CD4-positive, alpha-beta T cell treated with Interleukin-6 at 100 ng/mL for 8 hours (primary cell): ENCODE results near the gene NEMP1.

Source experiments
- DNase-seq: peaks from one replicate; pipeline ENCODE4 v3.0.0-alpha.2; 2020; ENCODE audit warnings: mixed read lengths, low spot score

Gene NEMP1

DNA sequence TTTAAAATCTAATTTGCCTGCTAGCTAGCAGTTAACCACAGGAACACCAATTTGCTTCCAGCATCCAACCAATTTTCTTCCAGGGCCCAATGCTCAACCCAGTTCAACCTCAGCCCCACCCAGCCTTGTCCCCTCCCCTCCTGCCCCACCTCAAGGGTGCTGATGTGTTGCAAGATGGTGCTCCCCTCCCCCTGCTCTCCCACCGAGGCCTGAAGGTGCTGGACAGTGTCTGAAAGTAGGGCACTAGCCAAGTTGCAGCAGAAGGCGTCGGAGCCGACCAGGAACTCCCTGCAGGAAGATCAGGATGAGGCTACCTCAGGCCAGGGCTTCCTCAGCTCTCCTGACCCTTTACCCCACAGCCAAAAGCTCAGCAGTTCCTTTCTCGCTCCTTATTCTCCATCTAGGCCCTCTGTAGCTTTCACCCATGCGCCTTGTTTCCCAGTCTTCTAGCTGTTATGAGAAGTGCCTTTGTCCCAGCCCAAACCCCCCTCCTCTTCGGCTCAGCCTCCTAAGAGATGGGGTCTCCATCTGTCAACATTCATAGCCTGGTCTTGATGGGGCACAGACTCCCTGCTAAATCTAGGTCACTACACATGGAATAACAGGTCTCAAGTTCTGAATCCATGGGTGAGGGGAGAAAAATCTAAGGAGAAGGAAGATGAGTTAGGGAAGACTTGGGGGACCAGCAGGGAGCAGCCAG is 29.0 kb upstream of the NEMP1 start:
- no peak for DNase-seq

DNA sequence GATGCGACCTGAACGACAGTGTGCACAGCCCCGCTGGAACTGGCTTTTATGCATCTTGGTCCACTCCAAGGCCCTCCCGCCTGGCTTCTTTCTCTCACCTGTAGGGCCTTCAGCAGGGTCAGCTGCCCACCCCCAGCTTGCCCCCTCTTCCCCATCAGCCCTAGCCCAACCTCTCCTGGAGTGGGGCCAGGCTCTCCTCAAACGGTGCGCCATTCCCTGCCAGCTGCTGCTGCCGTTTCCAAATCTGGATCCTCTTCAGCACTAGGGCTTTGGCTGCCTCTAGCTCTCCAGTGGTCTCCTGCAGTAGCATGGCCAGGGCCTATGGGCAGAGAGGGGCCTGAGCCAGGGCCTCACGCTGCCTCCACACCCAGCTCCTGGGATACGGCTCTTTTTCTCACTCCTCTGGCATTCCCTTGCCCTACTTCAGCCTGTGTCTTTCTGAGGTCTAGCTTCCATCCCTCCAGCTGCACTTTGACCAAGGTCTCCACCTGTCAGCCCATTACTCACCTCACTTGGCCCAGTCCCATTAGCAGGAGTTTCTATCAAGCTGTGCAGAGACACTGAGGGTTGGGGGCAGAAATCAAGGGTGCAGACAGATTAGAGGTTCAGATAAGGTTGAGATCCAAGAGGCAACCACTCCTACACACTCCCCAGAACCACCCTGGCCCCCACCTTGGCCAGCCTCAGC is 27.6 kb upstream of the NEMP1 start:
- no peak for DNase-seq

DNA sequence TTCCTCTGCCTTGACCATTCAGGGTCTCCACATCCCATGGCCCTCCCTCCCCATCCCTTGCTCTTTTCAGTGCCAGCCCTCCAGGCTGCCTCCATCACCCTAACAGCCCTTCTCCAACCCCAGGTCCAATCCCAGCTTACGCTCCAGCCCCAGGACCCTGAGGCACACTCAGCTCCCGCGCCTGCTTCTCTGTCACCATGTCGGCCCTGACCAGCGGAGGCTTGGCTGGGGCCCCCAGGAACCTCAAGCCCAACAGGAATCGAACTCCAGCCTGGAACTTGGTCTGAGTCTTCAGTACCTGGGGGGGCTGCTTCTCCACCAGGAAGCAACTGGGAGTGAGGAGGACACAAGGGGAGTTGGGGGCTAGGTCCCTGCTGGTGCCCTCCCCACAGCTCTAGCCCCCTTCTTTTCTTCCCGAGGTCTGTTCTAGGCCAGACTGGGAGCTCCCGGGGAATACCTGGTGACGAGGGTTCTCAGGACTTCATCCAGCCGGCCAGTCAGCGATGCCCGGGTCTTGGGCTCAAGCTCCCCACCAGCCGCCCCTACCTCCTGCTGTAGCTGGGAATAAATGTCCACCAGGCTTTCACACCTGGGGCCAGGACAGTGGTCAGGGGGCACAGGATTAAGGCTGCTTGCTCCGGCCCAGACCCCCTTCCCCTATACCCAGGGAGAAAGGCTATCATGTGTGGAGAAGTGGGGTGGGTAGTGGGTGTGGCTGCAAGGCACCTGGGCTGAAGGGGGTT is 26.6 kb upstream of the NEMP1 start:
- DNase-seq = no peak

DNA sequence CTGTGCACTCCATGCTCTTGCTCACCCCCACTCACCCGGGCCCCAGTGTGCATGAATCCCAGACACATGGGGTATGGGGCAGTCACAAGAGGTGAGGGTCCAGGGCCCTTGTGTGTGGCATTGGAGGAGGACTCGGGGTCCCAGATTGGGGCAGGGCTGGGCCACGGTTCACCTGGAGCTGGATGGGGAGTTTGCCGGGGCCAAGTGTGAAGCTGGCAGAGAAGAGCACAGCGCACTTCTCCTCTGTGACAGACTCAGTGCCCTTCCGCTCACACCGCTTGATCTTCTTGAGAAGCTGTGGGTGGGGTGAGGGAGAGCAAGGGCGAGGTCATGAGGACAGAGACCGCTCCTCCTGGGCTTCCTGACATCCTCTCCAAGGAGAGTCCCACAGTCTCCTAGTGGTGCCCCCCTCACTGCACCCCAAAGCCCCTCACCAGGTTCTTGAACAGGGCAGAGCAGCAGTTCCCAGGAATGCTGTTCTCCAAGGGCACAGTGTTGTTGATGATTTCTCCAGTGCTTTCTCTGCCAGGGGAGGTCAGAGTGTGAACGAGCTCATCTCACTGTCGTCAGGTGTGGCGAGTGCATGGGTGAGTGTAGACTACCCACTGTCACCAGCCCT is 25.8 kb upstream of the NEMP1 start:
- DNase-seq = no peak

DNA sequence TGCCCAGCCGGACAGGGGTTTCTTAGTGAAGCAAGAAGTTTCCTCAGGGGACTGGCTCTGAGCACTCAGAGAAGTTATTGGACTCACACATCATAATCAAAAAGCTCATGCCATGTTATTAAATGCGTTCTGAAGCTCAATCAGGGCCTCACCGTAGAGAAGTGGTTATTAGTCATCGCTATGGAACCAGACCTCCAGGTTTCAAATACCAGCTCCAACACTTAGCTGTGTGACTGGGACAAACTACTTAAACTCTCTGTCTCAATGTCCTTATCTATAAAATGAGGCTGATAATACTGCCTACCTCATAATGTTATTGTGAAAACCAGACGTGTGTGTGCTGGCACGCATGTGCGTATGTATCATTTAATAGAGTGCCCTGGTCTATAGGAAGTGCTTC is 25.3 kb upstream of the NEMP1 start:
- DNase-seq = no peak

DNA sequence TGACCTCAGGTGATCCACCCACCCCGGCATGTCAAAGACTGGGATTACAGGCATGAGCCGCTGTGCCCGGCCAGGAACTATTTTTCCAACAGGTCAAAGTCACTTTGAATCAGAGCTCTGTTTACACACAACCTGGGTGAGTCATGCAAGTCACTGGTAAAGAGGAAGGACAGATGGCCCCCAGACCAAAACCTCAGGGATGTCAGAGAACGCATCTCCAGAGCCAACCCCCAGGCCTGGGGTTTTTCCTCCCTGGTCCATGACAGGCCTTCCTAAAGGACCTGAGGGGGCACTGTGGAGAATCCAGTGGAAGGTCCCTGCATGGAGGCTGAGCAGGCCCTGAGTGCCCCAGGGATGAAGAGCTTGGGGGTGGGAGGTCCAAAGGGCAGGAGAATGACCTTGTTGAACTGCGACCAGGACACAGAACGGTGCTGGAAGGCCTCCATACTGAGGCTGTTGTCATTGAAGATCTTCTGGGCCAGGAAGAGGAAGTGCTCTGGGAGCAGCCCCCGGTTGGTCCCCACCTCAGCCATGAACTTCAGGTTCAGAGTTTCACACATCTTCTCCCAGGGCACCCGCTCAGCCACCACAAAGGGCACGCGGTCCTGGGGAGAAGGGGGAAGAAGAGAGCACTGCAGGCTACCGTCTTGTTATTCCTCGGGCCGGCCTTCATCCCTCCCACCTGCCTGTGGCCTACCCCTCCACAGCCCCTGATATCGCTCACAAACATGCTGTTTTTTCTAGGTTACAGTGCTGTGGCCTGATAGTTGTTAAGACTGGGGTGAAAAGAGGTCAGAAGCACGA is 23.5 kb upstream of the NEMP1 start:
- no peak for DNase-seq

DNA sequence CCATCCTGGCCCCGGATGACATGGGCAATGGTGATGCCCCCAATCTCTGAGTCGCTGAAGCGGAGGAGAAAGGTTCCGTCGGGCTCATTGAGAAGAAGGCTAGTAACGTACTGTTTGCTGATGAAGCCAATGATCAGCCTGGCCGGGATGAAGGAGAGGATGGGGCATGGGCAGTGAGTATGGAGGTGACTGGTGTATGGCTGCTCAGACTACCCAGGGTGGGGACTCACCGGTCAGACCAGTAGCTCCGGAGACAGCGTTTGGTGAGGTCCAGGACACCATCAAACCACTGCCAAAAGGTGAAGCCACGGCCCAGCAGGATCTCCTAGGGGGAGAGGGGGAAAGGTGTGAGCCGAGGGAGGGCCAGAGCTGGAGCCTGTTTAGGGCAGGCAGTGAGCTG is 21.2 kb upstream of the NEMP1 start:
- DNase-seq = no peak

DNA sequence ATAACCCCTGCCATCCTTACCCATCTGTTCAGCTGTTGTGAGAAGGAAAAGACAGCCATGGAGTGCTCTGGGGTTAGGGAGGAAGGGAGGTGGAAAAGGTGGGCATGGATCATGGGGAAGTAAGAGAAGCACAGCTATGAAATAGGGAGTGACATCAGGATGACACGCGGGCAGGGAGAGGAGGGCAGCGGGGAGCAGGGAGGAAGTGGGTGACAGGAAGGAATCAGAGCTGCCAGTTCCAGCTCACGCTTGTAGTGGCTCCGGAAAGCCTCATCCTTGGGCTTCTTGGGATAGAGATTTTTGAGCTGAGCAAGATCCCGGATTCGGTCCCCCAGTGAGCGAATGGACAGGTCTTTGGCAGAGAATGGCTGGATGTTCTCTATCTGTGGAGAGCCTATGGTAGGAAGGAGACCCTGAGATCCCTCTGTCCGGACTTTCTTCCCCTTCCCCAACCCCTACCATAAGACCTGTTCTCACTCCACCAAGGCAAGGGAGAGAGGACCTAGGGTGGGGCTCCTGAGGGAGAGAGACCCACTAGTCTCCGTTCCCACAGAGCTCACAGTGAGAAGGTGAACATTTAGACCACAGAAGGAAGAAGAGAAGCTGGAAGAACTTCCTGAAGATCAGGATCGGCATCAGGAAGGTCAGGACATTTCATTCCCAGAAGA is 20.6 kb upstream of the NEMP1 start:
- DNase-seq = no peak

DNA sequence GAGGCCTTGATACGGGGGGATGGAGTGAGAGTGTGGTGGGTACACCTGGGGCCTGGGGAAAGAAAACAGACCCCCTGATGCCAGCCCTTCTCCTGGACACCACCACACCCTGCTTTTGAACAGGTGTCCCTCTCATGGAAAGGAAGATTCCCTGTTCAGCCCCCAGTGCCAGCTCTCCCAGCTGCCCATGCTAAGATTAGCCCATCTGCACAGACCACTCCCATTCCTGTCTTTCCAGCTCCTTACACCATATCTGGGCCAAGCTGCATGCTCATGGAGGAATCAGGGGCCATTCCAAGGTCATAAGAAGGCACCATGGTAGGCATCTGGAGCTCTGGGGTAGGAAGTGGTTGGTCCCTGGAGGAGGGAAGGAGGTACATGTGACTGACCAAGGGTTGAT is 20.0 kb upstream of the NEMP1 start:
- no peak for DNase-seq

DNA sequence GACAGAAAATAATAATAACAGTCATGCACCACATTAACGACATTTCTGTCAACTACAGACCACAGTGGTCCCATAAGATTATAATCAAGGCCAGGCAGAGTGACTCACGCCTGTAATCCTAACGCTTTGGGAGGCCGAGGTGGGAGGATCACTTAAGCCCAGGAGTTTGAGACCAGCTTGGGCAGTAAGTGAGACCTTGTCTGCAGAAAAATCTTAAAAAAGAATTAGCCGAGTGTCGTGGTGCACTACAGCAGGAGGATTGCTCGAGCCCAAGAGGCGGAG is 18.9 kb upstream of the NEMP1 start:
- DNase-seq = no peak

DNA sequence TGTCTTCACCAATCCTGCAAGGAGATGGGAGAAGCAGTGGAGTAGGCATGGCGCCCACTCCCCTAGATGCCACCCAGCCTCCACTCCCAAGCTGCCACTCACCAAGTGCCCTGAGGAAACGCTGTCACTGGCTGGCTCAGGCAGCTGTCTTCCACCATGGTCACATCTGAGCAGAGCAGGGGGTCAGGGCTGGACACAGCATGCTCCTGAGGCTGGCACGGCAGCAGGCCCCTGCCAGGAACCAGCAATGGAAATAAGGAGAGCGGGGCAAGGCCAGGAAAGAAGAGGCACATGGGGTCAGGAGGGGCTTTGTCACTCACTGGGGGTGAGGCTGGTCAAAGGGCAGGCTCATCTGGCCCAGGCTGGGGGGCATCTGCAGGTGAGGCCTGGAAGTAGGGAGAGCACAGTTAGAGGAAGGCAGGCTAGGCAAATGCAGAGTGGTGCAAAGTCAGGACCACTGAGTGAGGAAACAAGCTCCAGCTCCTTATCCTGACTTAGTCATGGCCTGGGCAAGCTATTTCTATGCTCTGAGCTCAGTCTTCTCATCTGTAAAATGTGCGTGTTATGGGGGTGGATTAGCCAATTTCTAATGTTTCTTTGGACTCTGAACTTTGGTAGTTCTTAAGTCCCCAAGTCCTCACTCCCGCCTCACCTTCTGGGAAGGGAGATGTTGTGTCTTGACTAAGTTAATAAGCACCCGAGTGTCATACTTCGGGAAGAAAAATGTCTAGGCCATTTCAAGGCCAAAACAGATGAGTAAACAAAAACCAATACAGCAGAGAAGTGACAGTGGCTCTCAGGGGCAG is 18.4 kb upstream of the NEMP1 start:
- no peak for DNase-seq

DNA sequence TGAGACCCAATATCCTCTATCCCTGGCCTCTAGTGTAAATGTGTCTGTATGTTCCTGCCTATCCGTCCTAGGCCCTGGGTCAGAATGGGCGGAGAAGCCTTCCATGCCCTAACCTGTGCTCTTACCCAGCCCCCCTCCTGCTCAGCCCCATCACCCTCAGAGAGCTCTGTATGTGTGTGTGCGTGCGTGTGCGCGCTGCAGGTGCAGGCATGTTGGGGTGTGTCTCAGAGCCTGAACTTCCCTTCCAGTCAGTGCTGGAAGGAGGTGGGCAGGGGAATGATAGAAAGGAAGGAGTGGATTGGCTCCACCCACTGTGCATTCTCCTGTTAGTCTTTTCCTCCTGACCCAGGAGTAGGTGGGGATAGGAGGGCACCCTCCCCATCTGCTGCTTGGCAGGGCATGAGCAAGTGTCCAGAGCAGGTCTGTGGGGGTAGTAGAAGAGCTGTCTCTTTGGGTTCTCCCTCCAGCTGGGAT is 17.5 kb upstream of the NEMP1 start:
- no peak for DNase-seq

DNA sequence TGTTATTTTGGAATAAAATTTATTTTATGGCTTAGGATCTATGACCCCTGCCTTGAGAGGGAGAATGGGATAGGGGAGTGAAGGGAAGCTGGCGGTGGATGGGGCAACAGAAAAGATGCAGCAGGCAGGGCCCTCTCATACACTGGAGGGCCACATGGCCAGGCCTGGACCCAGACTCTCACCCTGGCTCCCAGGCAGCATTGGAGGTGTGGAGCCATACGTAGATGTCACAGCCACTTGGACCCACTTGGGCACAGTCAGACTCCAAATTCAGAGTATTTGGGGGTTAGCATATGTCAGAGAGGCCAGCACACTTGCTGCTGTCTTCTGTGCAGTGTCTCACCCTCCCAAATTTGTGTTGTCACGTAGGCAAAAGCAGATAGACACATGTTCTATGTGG is 16.8 kb upstream of the NEMP1 start:
- no peak for DNase-seq

DNA sequence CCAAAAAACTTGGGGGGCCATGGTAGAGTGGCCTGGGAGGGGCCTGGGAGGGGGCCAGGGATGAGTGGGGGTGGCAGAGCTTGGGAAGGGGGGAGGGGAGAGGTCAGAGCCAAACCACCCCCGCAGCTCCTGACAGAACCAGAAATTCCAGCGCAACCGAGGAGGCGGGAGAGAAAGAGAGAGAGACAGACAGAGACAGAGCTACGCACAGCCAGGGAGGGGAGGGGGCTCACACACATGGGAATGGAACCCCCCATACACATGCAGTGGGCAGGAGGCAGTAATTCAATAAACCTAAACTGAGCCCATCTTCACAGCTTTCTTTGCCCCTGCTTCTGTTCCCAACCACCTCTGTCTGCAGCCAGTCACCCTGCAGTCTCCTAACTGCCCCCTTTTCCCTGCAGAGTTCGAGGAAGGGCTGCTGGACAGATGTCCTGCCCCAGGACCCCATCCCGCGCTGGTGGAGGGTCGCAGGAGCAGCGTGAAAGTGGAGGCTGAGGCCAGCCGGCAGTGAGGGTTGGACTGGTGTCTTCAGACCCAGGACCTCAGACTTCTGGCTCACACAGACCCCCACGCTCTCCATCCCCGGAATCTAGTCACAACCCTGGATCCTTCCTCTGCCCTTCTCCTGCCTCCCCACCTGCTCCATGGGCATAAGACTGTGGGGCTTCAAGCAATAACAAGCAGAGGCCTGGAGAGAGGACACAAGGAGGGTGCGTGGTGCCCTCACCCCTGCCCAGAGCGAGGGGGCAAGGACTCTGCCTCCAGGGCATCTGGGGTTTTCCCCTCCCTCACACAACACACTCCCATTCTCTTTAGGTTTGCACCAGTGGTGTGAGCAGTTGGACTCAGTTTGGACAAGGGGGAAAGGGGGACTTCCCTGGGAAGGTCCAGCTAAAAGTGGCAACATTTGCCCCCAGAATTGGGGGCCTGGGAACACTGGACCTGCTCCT is 15.9 kb upstream of the NEMP1 start:
- no peak for DNase-seq

DNA sequence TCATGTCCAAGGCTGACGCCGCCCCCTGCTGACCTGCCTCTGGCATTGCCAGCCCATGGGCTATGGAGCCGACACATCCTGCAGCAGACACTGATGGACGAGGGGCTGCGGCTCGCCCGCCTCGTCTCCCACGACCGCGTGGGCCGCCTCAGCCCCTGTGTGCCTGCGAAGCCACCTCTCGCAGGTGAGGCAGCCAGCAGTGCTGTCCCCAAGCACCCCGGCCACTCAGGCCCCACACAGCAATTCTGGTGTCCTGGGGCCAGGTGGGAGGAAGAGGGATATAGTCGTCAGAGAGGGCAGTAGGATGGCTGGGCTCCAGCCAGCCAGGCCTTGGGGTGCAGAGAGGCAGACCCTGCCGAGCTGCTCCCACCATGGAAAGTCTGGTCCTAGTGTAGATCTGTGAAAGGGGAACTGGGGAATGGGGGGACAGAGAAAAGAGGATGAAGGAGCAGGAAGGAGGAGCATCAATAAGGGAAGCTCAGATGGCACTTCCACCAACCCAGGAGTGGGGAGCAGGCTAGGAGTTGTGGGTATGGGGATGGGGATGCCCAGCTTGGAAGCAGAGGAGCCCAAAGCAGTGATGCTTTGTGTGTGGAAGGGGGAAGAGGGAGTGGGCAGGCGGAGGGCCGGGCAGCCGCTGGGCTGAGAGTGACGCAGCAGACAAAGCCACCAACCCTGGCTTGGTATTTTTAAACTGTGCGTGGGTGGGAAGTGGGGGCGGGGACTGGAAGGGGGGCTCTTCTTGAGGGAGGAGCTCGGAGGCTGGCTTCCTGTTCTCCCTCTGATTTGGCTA is 15.0 kb upstream of the NEMP1 start:
- peak; percentile 55 for DNase-seq

DNA sequence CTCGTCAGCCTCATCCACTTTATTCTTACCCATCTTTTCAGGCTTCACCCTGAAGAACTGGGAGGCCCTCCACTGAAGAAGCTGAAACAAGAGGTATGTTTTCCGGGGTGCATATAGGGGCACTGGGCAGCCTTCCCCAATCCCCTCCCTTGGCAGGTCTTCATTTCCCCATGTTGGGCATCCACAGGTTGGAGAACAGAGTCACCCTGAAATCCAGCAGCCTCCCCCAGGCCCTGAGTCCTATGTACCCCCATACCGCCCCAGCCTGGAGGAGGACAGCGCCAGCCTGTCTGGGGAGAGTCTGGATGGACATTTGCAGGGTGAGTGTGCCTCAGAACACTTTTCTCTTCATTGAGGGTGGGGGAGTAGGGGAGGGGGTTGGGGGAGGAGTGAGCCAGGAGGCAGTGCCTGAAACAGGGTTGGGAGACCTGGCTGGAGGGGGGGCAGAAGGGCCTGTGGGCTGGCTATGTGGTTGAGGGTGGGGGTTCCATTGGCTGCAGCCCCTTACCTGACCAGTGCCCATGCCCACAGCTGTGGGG is 14.4 kb upstream of the NEMP1 start:
- DNase-seq = no peak

DNA sequence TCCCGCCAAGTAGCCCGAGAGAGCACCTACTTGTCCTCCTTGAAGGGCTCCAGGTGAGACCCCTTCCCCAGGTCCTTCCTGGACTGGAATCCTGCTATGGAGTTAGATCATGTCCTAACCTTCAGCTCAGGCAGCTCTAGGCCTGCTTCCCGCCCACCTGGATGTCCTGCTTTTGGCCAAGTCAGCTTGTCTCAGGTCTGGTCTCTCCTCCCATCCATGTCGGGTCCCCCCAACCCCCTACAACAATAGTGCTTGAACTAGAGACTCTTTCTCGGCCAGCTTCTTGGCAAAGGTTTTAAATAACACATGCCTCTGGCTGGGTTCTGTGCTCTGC is 13.9 kb upstream of the NEMP1 start:
- DNase-seq = no peak
